Activated CD4-positive, CD25-positive, alpha-beta regulatory T cell treated with anti-CD3 and anti-CD28 coated beads, Interleukin-2, amount 50 U/mL, for 24 hours (primary cell): ENCODE data around the gene CLIP1.

Experiments
- ATAC-seq, 2 donors: fragments of 150-1000 bp; cut with Tn5 transposase; one replicate each; pipeline ENCODE4 v1.10.0; 2021; ENCODE audit warnings: mild to moderate bottlenecking in 1 of 2, moderate library complexity in 1 of 2

The CLIP1 gene

DNA sequence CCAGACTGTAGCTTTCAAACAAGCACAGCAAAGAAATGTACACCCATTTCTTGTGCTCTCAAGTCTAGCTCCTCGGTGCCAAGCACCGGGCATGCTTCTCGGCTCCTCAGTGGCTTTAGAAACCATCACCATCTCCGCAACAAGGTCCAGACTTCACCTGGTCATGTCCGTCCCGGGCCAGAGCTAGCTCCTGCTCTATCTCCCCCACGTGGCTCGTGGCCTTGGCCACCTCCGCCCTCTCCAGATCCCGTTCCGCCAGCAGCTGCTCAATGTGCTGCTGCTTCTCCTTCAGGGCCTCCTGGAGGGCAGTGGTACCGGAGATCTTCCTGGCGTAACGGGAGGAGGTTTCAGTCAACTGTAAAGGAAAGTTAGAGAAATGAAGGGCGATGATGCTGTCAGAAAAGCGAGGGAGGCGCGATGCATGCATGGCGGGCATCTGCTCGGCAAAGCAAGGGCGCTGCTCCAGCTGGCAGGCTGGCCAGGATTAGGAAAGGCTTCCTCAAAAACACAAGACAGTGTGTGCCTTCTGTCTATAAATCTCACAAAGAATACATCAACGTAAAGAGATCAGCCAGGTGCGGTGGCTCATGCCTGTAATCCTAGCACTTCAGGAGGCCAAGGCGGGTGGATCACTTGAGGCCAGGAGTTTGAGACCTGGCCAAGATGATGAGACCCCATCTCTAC, 67.4 kb downstream of the CLIP1 start:
- no peak for ATAC-seq

DNA sequence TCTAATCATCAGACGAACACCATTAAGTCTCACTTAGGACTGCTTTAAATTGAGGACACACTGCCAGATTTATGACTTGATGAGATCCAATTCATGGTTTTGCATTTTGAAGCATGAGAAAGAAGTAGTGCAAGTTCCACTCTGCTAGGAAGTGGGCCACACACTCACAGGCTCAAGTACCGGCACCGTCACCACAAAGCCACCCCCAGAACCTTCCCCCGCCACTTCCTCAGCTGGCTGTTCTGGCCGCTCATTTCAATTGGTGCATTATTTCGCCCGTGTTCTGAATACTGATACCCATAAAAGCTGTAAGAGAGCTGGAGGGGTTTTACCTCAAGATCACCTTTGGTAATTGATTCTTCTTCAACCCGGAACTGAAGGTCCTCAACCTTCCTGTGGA, 70.1 kb downstream of the CLIP1 start:
- ATAC-seq, result no peak

DNA sequence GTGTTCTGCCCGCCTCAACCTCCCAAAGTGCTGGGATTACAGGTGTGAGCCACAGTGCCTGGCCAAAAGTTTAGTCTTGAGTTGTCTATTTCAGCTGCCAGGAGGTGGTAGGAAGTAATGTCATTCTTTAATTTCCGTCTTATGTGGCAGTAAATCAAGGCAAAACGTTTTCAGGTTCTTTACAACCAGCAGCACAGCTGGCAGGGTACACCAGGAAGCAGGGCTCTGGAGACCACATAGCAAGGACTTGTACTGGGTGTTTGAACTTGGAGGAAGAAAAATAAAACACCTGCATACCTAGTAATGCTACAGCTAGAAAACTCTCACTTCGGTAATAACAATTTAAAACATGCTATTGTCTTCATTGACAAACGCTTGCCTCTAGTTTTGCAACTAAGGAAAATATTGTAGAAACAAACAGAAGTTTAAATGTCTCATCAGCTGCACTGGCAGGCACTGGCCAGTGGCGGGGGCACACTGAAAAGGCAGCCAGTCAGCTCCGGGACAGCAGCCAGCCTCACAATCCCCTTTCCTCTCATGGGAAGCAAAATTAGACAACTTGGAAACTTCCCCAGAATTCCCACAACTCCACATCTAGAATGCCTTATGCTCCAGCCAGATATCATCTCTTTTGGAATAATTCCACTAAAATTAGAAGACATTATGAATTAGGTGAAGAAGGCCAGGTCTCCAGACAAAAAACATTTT, 72.2 kb downstream of the CLIP1 start:
- ATAC-seq, result no peak

GRCh38 chr12:122349078-122349477, 73.4 kb downstream of the CLIP1 start:
- ATAC-seq, result no peak

DNA sequence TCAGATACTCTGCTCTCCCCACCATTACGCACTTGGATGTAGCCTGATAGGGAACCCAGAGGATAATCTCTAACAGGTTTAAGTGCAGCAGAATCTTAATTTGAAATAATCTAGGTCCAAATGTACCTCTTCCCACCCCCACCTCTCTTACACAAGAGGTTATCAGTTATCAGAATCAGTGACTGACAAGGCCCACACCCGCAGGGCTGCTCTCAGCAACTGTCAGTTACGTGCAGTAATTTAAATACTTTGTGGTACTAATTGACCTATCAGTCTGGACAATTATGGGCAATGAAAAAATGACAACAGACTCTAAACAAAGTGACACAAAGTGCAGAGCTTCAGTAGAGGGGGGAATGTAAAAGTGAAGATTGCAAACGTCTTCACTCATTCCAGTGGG, 74.0 kb downstream of the CLIP1 start:
- ATAC-seq, result no peak

DNA sequence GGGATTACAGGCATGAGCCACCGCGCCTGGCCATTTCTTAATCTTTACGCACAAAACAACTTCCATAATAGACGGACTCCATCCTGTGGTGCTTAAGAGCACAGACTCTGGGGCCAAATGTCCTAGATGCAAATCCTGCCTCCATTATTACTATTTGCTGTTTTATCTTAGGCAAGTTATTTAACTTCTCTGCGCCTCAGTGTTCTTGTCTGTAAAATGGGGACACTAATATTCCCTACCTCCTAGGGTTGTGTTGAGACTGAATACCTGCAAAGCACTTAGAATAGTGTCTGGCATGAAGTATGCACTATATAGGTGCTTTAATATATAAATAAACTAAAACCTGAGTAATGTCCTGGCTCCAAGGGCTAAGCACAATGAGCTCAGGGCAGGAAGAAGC, 76.4 kb downstream of the CLIP1 start:
- no peak for ATAC-seq

DNA sequence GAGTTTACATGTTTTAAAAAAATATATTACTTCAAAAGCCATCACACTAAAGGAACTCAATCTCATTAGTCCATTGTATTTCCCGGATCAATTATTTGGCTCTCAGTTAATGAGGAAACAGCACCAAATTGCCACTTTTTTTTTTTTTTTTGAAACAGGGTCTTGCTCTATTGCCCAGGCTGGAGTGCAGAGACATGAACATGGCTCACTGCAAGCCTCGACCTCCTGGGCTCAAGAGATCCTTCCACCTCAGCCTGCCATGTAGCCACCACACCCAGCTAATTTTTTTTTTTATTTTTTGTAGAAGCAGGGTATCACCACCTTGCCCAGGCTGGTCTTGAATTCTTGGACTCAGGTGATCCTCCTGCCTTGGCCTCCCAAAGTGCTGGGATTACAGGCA, 77.4 kb downstream of the CLIP1 start:
- no peak for ATAC-seq

DNA sequence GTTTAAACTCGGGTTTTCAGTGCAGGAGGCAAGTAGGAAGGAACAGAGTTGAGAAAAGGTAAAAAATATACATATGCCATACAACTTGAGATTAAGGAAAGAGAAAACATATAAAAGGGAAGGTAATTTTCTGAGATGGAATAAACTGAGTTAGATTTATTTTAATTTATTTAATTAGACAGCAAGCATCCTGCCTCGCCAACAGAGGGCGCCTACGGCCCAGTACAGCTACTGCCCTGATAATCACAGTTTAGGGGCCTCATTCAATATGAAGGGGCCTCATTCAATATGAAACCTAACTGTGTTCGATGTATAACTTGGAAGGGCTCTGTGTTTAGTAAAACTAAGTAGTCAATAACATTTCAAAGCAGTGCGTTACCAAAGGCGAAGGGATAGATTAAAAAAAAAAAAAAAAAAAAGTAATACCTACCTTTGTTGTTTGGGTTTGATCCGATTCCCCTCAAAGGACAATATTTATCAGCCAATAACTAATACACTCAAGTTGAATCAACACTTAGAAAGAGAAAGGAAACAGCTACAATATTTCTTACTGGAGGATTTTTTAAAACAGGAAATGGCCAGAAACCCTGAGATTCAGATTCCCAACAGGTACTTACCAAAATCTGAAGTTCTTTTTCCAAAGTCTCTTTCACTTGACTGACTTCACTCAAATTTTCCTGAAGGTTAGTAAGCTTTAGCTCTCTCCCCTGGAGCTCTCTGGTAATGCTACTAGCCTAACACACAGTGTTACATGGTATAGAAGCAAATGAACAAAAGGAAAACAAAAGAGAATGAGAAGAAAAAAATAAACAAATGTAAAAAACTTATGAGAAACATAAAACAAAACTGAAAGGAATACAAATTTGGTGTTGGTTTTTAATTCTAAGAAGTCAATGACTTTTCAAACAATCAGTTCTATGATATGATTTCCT, 86.2 kb downstream of the CLIP1 start:
- peak in 1 of 2 donors; percentile 59 for ATAC-seq

DNA sequence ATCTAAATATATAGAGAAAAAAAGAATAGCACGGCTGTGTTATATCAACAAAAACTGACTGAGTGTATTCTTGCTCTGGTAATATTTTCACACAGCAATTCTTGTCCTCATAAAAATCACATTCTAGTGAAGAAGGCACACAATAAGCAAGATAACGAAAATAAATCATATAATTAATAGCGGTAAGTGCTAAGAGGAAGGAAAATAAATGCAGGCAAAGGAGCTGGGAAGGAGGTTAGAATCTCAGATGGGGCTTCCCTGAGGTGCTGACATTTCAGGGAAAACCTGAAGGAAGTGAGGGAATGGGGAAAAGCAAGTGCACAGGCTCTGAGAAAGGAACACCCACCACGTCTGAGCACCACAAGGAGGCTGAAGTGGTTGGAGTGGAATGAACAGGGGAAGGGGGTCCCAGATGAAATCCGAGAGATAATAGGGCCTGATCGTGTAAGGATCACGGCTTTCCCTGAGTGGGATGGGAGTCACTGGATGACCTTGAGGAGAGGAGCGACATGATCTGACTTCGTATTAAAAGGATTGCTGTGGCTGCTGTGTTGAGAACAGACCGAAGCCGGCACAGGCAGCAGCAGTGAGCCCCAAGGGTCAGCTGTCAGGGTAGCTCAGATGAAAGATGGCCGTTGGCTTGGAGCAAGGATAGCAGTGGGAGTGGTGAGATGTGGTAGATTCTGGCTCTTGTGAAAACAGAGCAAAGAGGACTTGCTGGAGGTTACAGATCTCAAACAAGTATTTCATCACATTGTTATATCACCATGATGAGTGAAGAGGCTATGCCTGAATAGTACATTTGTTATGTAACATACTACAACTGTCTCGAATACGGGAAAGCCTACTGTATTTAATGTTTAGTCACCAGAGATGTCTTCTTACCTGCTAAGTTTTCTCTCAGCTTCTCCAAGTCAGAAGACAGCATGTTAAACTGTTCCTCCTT, 89.1 kb downstream of the CLIP1 start:
- no peak for ATAC-seq

DNA sequence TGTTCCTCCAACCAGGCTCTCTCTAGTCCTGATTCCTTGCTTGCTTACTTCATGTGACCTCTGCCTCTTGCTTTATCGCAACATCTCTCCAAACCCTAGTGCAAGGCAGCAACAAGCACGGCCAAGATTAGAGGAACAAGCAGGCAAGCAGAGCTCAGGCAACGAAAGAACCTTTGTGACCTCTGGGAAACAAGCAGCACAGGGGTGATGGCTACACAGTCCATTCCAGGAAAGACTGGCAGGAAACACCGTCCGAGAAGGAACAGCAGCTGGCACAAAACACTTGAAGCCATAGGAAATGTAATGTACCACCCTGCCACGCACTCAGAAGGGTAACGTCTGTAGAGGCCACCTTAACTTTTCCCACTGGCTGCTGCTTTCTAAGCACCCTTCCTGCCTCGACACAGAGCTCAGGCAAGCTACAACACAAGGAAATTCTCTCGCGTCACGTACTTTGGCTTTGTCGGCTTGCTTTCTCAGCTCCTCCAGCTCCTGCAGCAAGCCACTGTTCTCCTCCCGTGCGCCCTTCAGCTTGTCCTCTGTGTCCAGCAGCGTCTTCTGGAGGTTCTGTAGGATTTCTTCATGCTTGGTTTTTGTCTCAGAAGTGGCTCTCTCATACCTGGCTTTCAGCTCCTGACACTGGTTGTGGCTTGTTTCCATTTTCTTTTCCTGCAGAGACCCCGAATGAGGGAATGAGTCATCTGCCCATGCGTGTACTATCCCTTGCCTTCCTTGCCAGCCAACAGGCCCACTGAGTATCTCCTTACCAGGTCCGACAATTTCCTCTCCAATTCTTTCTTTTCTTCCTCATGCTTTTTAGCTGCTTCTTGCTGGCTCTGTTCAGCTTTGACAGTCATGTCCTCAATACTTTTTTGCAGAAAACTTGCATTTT, 94.7 kb downstream of the CLIP1 start:
- no peak for ATAC-seq

GRCh38 chr12:122327014-122327413, 95.5 kb downstream of the CLIP1 start:
- ATAC-seq, result no peak

- no peak for ATAC-seq
Observed at GRCh38 chr12:122326586-122326985, 95.9 kb downstream of the CLIP1 start.

GRCh38 chr12:122323311-122324019, 99.0 kb downstream of the CLIP1 start:
- ATAC-seq, result no peak

- ATAC-seq, result no peak
Observed at GRCh38 chr12:122322501-122322900, 100.0 kb downstream of the CLIP1 start.

DNA sequence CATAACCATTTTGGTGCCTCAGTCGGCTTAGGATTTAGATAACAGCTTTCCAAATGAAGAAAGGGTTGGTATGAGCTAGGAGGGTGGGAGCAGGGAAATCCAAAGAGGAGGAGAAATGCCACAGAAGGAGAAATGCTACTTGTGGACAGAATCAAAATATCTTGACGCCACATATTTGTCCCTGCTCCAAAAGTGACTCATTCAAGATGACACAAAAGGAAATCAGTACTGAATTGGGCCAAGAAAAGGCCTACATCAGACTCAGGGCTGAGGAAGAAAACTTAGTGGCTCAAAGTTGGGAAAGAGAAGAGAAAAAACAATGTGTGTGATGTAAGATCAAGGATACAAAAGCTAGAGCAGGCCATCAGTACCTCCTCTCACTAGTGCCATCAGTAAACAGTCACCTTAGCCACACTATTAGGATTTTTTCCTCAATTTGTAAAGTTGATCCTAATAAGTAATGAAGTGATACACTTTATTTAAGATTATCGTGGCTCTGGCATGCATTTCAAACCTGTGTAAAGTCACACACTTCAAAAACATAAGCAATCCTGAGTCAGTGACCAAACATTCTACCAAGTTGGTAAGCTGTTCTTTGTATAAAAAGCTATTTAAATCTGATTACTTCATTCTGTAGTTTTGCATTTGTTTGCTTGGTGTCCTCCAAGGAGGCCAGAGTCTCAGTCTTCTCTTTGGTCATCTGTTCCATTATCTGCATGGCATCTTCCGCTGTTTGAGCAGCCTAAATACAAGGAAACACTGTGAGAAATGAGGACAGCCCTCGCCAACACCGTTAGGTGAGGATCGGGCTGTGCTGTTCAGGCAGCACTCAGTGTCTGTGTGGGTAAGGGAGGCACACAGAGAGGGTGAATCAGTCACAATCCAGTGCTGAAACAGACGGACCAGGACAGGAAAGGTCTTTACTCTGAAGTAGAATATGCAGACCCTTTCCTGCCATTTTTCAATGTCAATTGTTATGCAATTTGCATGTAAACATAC, 103.6 kb downstream of the CLIP1 start:
- ATAC-seq, result no peak

GRCh38 chr12:122312926-122313325, 109.5 kb downstream of the CLIP1 start:
- ATAC-seq, result no peak

- ATAC-seq, result no peak
Observed at GRCh38 chr12:122311696-122312095, 110.8 kb downstream of the CLIP1 start.

DNA sequence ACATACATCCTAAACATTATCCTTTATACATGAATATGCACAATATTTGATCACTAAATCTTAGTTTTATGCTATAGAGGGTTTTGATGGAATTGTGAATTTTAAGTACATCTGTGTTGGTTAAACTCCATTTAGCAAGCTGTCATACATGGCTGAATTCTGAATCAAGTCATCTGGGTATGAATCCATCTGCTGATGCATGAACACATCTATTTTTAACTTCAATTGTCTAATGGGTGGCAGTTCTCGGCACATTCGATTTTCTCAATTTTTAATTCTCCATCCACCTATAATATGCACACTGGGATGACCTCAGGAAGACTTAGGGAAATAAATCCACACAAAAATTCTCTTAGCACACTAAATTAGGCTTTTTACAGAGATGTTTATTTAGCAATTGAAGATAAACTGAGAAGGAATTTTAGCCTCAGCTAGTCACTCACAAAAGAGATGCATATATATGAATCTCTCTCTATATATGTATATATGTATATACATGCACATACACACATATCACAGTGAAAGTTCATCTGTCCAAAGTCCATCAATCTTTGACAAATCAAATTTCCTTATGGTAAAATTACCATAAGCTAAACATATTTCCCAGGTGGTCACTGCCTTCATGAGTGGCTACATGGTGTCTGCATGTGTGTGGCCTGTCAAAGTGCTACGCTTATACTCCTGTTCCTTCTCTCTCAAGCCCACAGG, 111.7 kb downstream of the CLIP1 start:
- ATAC-seq, result no peak
